GM23248 (cell line): Measurements from ENCODE around the gene PNKD.

Experiments used
- EZH2 ChIP-seq: fragments of 200-600 bp; sonication (generic); IDR thresholded peaks from 2 replicates; pipeline ENCODE4 v1.6.1; 2018; ENCODE audit warnings: antibody characterized with exemption, mild to moderate bottlenecking; ENCODE audit not compliant: insufficient read depth, poor library complexity, severe bottlenecking
- EZH2phosphoT487 ChIP-seq: fragments of 200-600 bp; sonication (generic); IDR thresholded peaks from 2 replicates; pipeline ENCODE4 v1.6.1; 2018; ENCODE audit warnings: antibody characterized with exemption, moderate library complexity, mild to moderate bottlenecking, low read depth; ENCODE audit not compliant: insufficient read depth

DNA sequence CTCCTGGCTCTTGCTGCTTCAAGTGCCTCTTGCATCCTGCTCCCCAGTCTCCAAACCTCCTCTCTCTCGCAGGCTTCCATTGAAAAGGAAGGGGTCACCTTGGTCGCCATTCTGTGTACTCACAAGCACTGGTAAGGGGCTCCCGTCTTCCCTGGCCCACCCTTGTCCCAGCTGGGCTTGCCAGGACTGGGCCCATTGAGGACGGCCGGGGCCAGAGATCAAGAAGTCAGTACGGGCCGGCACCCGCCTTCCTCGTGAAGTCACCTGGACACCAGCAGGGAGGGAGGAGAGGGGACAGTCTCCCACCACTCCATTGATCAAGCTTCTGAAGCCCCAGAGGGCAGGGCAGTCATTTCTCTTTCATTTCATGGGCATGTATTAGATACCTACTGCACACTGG is 70.3 kb downstream of the PNKD start:
- TF ChIP-seq EZH2 = no peak
- TF ChIP-seq EZH2phosphoT487 = no peak
